ENCODE measurements around the gene RWDD2A. TPM values are rescaled to one million over a fixed set of nuclear protein-coding genes. Genes with fewer than 3 reads are reported as not detected.

RWDD2A gene
- total and polyA plus RNA-seq, 2 donors (not counting 1 experiment from before 2014, with no cell fraction given): 4.6 to 6.9 TPM

- no peaks in the 10 kb centered on the region for H4K20me1 ChIP-seq (ENCODE audit: control insufficient read depth, extremely low read depth, insufficient read depth, low read length)
- no peak overlapping the region for H3K27ac ChIP-seq (ENCODE audit: insufficient read depth, low read length)
- DNase-seq (ENCODE audit: low read depth in 2 of 2): no peak
- no peaks in the 10 kb centered on the region for H3K27me3 ChIP-seq (ENCODE audit: control insufficient read depth, insufficient read depth, low read length)
- H3K4me1 ChIP-seq (ENCODE audit: control insufficient read depth, extremely low read depth, insufficient read depth, low read length): no peaks in the 10 kb centered on the region
- H3K4me3 ChIP-seq (replicated peaks in 1 of 4; ENCODE audit: control extremely low read depth in 1 of 4, insufficient read depth in 1 of 4, low read depth in 3 of 4, low read length in 4 of 4): no peak overlapping the region
- H3K36me3 ChIP-seq (ENCODE audit: control insufficient read depth, insufficient read depth, low read length): peaks cover 16% of the 10 kb centered on the region
- peaks cover 4% of the 10 kb centered on the region for H3K79me2 ChIP-seq (ENCODE audit: control insufficient read depth, insufficient read depth, low read length)
- H3K9me3 ChIP-seq (ENCODE audit: control insufficient read depth, insufficient read depth, low read depth, low read length): no peaks in the 10 kb centered on the region
- H2AFZ ChIP-seq (ENCODE audit: low read length): no peak overlapping the region
- H3K4me2 ChIP-seq (ENCODE audit: extremely low read depth, insufficient read depth, low read length): no peak overlapping the region
- TF ChIP-seq, protein P1, sequence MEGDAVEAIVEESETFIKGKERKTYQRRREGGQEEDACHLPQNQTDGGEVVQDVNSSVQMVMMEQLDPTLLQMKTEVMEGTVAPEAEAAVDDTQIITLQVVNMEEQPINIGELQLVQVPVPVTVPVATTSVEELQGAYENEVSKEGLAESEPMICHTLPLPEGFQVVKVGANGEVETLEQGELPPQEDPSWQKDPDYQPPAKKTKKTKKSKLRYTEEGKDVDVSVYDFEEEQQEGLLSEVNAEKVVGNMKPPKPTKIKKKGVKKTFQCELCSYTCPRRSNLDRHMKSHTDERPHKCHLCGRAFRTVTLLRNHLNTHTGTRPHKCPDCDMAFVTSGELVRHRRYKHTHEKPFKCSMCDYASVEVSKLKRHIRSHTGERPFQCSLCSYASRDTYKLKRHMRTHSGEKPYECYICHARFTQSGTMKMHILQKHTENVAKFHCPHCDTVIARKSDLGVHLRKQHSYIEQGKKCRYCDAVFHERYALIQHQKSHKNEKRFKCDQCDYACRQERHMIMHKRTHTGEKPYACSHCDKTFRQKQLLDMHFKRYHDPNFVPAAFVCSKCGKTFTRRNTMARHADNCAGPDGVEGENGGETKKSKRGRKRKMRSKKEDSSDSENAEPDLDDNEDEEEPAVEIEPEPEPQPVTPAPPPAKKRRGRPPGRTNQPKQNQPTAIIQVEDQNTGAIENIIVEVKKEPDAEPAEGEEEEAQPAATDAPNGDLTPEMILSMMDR (conservative IDR thresholded peaks at IDR 0.05 in 1 of 2, IDR thresholded peaks at IDR 0.05 in 1 of 2; ENCODE audit: low read depth in 1 of 2, low read length in 2 of 2): no peak
- TF ChIP-seq EZH2 (IDR thresholded peaks at IDR 0.05; ENCODE audit: low read length, missing control alignments): no peak
- H3K9ac ChIP-seq (ENCODE audit: insufficient read depth, low read length): no peak overlapping the region
Measured at GRCh38 chr6:83182114-83182513, 11.0 kb upstream of the RWDD2A start.

DNA sequence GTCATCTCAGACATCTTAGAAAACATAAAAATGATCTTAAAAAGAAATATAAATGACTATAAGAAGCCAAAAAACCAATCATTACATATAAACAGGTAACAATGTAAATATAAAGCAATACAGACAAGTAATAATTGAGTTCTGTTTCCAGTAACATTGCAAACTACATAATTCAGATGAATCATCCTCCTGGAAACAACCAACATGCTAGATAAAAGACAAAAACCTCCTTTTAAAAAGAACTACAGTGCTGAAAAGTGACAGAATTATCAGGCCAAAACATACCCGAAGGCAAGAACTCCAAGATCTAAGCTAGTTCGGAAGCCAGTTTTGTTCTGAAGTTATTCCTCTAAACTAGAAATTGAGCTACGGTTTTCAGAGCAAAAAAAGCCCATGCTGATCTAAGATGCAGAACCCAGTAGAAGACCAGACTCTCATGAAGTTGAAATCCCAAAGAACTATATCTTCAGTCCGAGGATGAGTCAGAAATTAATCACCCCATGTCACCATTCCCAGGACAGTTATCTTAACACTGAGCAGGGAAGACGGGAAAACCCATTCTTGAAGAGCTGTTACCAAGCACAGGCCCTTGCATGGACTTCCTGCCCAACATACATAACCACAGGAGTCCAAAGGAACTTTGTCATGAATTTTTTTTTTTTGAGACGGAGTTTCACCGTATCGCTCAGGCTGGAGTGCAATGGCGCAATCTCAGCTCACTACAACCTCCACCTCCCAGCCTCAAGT, 9.9 kb upstream of the RWDD2A start:
- H3K4me2 ChIP-seq (ENCODE audit: extremely low read depth, insufficient read depth, low read length): no peak overlapping the region
- DNase-seq (ENCODE audit: low read depth in 2 of 2): peak; percentile 85 to 97
- no peaks in the 10 kb centered on the region for H3K9me3 ChIP-seq (ENCODE audit: control insufficient read depth, insufficient read depth, low read depth, low read length)
- H2AFZ ChIP-seq (ENCODE audit: low read length): no peak overlapping the region
- no peaks in the 10 kb centered on the region for H4K20me1 ChIP-seq (ENCODE audit: control insufficient read depth, extremely low read depth, insufficient read depth, low read length)
- no peaks in the 10 kb centered on the region for H3K27me3 ChIP-seq (ENCODE audit: control insufficient read depth, insufficient read depth, low read length)
- peaks cover 4% of the 10 kb centered on the region for H3K79me2 ChIP-seq (ENCODE audit: control insufficient read depth, insufficient read depth, low read length)
- no peak overlapping the region for H3K9ac ChIP-seq (ENCODE audit: insufficient read depth, low read length)
- no peaks in the 10 kb centered on the region for H3K4me1 ChIP-seq (ENCODE audit: control insufficient read depth, extremely low read depth, insufficient read depth, low read length)
- H3K4me3 ChIP-seq (replicated peaks in 1 of 4; ENCODE audit: control extremely low read depth in 1 of 4, insufficient read depth in 1 of 4, low read depth in 3 of 4, low read length in 4 of 4): no peak overlapping the region
- H3K27ac ChIP-seq (ENCODE audit: insufficient read depth, low read length): peak overlapping the region; percentile 32
- TF ChIP-seq EZH2 (IDR thresholded peaks at IDR 0.05; ENCODE audit: low read length, missing control alignments): no peak
- TF ChIP-seq, protein P1 (conservative IDR thresholded peaks at IDR 0.05 in 1 of 2, IDR thresholded peaks at IDR 0.05 in 1 of 2; ENCODE audit: low read depth in 1 of 2, low read length in 2 of 2): no peak
- peaks cover 14% of the 10 kb centered on the region for H3K36me3 ChIP-seq (ENCODE audit: control insufficient read depth, insufficient read depth, low read length)

DNA sequence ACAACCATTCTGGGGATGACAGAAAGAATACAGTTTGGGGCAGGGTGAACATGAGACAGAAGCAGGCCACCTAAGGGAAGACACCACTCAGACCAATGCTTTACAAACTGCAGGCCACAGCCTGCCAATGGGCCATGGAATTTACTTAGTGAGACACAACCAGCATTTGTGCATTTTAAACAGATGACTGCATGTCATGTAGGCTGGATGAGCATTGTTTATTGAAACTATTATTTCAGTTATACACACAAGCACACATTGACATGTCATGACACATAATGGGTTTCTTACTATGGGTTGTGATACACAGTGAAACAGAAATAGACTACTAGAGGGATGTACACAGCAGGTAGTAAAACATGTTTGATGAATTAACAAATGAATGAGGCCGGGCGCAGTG, 8.1 kb upstream of the RWDD2A start:
- Histone ChIP-seq H3K27me3 (ENCODE audit: control insufficient read depth, insufficient read depth, low read length) (no peaks in the 10 kb centered on the region), H3K4me2 (ENCODE audit: extremely low read depth, insufficient read depth, low read length) (no peak overlapping the region), H2AFZ (ENCODE audit: low read length) (no peak overlapping the region), H3K4me3 (replicated peaks in 1 of 4; ENCODE audit: control extremely low read depth in 1 of 4, insufficient read depth in 1 of 4, low read depth in 3 of 4, low read length in 4 of 4) (no peak overlapping the region), H3K9me3 (ENCODE audit: control insufficient read depth, insufficient read depth, low read depth, low read length) (no peaks in the 10 kb centered on the region), H3K36me3 (ENCODE audit: control insufficient read depth, insufficient read depth, low read length) (peaks cover 15% of the 10 kb centered on the region), H4K20me1 (ENCODE audit: control insufficient read depth, extremely low read depth, insufficient read depth, low read length) (no peaks in the 10 kb centered on the region), H3K4me1 (ENCODE audit: control insufficient read depth, extremely low read depth, insufficient read depth, low read length) (no peaks in the 10 kb centered on the region), H3K79me2 (ENCODE audit: control insufficient read depth, insufficient read depth, low read length) (peaks cover 19% of the 10 kb centered on the region), H3K27ac (ENCODE audit: insufficient read depth, low read length) (no peak overlapping the region), H3K9ac (ENCODE audit: insufficient read depth, low read length) (no peak overlapping the region)
- no peak for DNase-seq (ENCODE audit: low read depth in 2 of 2)
- TF ChIP-seq, protein P1 (conservative IDR thresholded peaks at IDR 0.05 in 1 of 2, IDR thresholded peaks at IDR 0.05 in 1 of 2; ENCODE audit: low read depth in 1 of 2, low read length in 2 of 2): no peak
- no peak for TF ChIP-seq EZH2 (IDR thresholded peaks at IDR 0.05; ENCODE audit: low read length, missing control alignments)
